ENCODE results near the gene PPP5C.
"Not testable (repeated sequence)": the region's sequence is repeated elsewhere in the genome, so short reads cannot be mapped to it uniquely, and the experiment has no call there.

The PPP5C gene

DNA sequence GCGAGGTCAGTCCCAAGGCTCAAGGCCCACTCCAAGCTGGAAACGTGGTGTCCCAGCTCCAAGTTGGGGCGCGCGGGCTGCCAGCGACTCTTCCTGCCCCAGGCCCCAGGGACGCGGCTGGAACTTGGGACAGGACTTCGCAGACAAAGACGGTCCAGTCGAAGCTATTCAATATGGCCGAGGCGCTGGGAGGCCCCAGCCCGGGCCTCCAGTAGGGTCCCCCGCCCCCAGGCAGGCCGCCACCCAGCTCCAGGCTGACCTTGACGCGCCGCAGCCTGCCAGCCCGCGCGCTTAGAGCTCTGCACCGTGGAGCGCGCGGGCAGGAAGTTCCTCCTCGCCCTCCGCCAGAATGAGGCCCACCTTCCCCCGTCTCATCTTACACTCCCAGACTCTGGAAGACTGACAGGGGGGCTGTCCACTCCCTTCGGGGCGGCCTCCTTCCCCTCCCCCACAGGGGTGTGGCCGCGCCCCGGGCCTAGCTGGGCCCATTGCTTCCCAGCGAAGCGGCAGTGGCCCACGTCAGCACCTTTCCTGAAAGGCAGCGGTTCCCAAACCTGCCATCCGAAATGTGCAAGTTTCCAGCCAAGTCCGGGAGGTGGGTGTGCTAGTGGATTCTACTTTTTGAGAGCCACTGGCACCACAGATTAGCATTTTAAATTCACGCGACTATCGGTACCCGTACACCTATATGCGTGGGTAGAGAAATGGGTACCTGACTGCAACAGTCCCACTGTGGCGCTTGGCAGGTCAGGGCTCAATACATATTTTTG is 66.6 kb downstream of the PPP5C start, which contains the start of gene CCDC8:
Gene CCDC8 (minus strand): TSS at position 303 of the 770 bp plus-strand sequence. CDS start 754 bp downstream, outside the sequence.
- H3K4me3 ChIP-seq (replicated peaks; ENCODE audit: low read depth, low read length) = peak within 1 kb of the TSS; percentile 72
- peak; percentile 85 for DNase-seq (ENCODE audit: extremely low read depth, low read depth)
- TF ChIP-seq, protein P1, sequence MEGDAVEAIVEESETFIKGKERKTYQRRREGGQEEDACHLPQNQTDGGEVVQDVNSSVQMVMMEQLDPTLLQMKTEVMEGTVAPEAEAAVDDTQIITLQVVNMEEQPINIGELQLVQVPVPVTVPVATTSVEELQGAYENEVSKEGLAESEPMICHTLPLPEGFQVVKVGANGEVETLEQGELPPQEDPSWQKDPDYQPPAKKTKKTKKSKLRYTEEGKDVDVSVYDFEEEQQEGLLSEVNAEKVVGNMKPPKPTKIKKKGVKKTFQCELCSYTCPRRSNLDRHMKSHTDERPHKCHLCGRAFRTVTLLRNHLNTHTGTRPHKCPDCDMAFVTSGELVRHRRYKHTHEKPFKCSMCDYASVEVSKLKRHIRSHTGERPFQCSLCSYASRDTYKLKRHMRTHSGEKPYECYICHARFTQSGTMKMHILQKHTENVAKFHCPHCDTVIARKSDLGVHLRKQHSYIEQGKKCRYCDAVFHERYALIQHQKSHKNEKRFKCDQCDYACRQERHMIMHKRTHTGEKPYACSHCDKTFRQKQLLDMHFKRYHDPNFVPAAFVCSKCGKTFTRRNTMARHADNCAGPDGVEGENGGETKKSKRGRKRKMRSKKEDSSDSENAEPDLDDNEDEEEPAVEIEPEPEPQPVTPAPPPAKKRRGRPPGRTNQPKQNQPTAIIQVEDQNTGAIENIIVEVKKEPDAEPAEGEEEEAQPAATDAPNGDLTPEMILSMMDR (IDR thresholded peaks at IDR 0.05; ENCODE audit: low read depth, low read length, missing control alignments) = no peak

DNA sequence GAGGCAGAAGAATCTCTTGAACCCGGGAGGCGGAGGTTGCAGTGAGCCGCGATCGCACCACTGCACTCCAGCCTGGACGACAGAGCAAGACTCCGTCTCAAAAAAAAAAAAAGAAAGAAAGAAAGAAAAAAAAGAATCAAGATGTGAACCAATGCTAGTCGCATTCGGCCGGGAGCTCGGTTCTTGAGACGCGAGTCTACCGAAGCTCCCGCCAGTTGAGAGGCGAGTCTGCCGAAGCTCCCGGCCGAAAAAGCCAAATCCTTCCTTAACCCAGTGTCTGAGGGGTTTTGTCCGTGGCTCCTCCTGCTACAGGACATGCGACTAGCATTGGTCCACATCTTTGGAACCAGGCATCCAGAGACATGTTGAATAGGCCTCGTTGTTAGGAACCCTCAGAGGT is 68.0 kb downstream of the PPP5C start:
- DNase-seq (ENCODE audit: extremely low read depth, low read depth); H3K4me3 ChIP-seq (replicated peaks; ENCODE audit: low read depth, low read length): not testable (repeated sequence)

DNA sequence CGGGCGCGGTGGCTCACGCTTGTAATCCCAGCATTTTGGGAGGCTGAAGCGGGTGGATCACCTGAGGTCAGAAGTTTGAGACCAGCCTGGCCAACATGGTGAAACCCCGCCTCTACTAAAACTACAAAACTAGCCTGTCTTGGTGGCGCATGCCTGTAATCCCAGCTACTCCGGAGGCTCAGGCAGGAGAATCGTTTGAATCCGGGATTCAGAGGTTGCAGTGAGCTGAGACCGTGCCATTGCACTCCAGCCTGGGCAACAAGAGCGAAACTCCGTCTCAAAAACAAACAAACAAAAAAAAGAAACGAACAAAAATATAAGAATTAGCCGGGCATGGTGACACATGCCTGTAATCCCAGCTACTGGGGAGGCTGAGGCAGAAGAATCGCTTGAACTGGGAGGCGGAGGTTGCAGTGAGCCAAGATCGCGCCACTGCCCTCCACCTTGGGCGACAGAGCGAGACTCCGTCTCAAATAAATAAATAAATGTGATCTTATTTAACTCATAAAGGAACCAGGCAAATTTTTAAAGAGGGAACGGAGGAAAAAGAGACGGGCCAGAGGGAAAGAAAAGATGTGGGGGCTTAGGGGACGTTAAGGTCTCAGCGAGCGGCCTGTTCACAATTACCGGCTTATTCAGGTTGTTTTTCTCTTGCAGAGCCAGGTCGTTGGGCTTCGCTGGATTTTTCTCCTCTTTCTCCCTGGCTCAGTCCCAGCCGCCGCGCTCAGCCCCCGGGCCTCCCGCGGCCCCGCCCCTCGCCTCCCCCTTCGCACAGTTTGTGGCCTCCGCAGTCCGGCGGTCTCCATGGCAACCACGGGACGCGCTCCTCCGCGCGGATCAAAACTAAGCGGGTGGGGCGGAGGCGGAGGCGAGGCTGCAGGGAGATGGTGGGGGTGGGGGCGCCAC is 69.2 kb downstream of the PPP5C start:
- peak; percentile 52 for DNase-seq (ENCODE audit: extremely low read depth, low read depth)
- H3K4me3 ChIP-seq (replicated peaks; ENCODE audit: low read depth, low read length) = peak overlapping the region; percentile 32

DNA sequence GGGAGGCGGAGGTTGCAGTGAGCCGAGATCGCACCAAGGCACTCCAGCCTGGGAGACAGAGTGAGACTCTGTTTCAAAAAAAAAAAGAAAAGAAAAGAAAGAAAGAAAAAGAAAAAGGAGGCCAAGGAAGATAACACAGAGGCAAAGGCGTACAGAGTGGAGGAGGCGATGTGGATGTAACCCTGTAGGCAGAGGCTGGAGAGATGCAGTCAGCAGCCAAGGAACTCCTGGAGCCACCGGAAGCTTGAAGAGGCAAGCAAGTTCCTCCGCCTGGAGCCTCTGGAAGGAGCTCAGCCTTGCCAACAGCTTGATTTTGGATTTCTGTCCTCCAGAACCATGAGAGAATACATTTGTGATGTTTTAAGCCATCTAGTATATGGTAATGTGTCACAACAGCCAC is 73.2 kb downstream of the PPP5C start:
- TF ChIP-seq, protein P1 (IDR thresholded peaks at IDR 0.05; ENCODE audit: low read depth, low read length, missing control alignments) = no peak
- no peak overlapping the region for H3K4me3 ChIP-seq (replicated peaks; ENCODE audit: low read depth, low read length)
- no peak for DNase-seq (ENCODE audit: extremely low read depth, low read depth)

DNA sequence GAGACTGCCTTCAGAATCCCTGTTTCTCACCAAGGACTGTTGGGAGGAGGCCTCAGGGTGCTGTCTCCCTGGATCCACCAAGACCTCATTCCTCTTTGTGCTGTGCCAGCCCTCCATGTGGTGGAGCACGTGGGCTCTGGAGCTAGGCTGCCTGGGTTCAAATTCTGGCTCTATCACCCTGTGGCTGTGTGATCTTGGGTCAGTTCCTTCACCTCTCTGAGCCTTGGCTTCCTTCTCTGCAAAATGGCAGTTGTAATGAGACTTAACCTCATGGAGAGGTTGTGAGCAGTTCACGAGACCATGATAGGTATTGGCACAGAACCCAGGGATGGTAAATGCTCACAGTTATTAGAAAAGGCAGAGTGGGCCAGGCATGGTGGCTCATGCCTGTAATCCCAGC is 75.5 kb downstream of the PPP5C start:
- DNase-seq (ENCODE audit: extremely low read depth, low read depth) = no peak
- no peak overlapping the region for H3K4me3 ChIP-seq (replicated peaks; ENCODE audit: low read depth, low read length)
- TF ChIP-seq, protein P1 (IDR thresholded peaks at IDR 0.05; ENCODE audit: low read depth, low read length, missing control alignments) = no peak

DNA sequence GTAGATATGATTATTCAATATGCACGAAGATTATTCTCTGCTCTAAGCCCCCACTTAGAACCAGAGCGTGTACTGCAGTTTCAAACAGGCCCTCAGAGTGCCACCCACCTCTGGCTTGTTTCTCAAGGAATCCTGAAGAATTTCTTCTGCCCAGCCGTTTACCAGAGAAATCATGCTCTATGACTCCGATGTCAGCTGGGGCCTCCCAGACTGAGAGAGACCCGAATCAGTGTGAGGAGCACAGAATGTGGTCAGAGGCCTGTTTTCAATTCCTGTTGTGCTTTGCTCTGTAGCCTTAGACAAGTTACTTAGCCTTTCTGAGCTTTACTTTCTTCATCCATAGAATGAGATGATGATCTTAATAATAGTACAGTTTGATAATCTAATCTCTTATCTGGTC is 76.3 kb downstream of the PPP5C start:
- TF ChIP-seq, protein P1 (IDR thresholded peaks at IDR 0.05; ENCODE audit: low read depth, low read length, missing control alignments) = no peak
- no peak for DNase-seq (ENCODE audit: extremely low read depth, low read depth)

DNA sequence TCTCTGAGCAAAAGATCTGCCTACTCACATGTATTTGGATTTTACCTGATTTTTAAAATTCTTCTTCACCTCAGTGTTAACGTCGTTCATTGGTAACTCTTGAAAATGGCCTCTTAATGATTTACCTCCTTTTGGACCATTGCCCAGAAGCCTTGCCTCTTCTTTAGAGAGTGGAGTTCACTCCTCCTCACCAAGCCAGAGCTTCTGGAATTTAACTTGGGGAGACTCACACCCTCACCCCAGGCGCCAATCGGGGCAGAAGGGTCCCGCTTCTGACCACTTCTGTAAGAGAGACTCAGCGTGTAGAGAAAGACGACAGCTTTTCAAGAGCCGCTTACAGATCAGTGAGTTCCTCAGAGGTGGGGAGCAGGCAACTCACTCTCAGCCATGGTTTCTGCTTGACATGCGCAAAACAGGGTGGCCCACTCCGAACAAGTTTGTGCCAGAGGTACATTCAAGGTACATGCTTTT is 79.2 kb downstream of the PPP5C start:
- H3K4me3 ChIP-seq (replicated peaks; ENCODE audit: low read depth, low read length) = peak overlapping the region; percentile 53
- TF ChIP-seq, protein P1 (IDR thresholded peaks at IDR 0.05; ENCODE audit: low read depth, low read length, missing control alignments) = no peak
- DNase-seq (ENCODE audit: extremely low read depth, low read depth) = no peak

More for the DNA sequence above, 76.3 kb downstream of the PPP5C start:
- no peak overlapping the region for H3K4me3 ChIP-seq (replicated peaks; ENCODE audit: low read depth, low read length)
